GM19372 (cell line): ENCODE results near the gene VWA1.

Experiments used
- ATAC-seq: cut with Tn5 transposase; IDR thresholded peaks from one replicate; pipeline ENCODE4 v1.9.1; 2021; ENCODE audit warnings: mild to moderate bottlenecking, low read depth, moderate library complexity; ENCODE audit not compliant: unreplicated experiment

Gene VWA1, protein sequence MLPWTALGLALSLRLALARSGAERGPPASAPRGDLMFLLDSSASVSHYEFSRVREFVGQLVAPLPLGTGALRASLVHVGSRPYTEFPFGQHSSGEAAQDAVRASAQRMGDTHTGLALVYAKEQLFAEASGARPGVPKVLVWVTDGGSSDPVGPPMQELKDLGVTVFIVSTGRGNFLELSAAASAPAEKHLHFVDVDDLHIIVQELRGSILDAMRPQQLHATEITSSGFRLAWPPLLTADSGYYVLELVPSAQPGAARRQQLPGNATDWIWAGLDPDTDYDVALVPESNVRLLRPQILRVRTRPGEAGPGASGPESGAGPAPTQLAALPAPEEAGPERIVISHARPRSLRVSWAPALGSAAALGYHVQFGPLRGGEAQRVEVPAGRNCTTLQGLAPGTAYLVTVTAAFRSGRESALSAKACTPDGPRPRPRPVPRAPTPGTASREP

DNA sequence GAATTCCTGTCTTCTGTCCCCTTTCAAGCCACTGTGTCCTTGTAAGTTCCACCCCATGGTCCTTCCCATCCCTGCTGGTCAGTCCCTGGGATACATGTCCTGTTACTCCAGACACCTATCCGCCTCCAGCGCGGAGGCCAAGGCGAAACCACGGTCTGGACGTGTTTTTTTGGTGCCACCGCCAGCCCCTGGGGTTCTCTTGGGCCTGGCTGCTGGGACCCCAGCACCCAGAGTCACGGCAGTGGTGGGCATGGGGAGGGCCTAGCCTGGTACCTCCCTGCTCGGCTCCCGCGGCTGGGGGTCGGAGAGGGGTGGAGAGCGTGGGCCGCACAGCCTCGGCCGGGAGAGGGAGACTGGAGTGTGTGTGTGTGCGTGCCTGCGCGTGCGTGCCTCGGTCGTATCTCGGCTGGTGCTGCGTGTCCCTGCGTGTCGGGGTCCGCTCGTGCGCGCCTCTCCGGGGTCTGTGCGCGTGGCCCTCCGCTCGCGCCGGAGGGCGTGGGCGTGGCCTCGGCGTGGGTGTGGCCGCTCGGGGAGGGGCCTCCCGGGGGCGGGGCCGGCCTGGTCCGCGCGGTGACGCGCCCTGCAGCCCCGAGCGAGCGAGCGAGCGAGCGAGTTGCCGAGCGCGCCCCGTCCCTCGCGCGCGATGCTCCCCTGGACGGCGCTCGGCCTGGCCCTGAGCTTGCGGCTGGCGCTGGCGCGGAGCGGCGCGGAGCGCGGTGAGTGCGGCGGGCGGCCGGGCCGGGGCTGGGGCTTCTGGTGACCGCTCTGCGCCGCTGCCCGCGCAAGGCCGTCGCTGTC lies at the start of gene VWA1:
Gene VWA1, plus strand, starts transcription at position 585 of the 798 bp plus-strand sequence. Its CDS starts 59 bp downstream, at position 644.
- ATAC-seq: no peak

- ATAC-seq: no peak
Measured at GRCh38 chr1:1385931-1386330, 49.6 kb upstream of the VWA1 start.

DNA sequence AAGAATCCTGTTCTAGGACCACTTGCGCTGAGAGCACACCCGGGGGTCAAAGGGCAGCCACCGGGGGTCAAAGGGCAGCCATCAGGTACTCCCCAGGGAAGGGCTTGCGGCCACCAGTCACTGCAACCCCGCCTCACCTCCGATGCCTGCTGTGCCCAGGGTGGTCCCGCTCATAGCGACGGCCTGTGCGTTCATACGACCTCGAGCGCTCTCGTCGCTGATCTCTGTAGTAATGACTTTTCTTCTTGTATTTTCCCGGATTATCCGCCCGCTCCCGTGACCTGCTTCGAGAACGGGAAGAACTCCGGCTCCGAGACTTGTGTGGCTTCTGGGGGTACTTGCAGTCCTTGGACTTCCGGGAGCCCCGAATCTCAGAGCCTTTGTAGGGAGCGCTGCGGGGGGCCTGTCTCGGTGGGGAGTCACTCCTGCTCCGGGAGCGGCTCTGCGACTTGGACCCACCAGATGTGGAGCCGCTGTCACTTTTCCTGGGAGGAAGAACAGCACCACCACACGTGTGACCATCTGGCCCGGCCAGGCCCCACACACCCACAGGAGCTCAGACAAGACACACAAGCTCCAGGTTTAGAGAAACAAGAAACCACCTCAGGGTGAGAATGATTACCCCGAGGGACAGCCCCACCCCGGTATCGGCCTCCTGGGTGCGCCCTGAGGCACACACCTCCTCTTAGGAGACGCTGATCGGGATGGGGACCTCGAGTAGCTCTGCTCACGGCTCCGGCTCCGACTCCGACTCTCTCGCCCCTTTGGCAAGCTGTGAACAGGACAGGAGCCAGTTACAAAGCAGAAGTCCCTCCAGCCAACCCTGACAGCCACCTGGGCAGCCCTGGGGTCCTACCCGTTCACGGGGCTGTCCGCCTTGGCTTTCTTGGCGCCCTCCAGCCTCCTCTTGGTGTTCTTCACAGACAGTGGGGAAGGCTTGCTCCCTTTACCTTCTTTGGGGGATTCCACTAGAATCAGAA lies 48.1 kb upstream of the VWA1 start:
- no peak for ATAC-seq

DNA sequence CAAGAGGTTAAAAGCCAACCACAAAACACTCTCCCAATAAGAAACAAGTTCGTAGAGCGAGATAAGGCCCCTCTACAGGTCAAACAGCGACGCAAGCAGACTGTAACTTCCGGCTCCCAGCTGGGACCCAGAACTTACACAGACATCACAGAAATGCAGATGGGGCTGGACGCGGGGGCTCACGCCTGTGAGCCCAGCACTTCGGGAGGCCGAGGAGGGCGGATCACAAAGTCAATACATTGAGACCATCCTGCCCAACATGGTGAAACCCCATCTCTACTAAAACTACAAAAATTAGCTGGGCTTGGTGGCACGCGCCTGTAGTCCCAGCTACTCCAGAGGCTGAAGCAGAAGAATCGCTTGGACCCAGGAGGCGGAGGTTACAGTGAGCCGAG lies 47.4 kb upstream of the VWA1 start:
- ATAC-seq: no peak

DNA sequence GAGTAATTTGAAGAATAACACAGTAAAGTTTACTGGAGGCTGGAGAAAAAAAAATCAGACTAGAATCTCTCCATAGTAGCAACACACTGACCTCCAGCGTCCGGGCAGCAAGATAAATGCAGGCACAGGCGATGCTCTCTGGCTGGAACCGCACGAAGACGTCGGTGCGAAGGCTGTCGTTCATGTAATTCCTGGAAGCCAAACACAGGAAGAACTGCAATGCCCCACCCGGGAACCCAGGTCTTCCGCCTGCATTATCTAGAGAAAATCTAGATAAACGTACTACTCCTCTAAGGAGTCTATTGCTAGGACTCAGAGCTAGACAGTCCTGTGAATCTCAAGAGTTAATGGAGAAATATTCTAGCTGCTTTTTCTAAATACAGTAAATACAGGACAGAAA lies 44.8 kb upstream of the VWA1 start:
- ATAC-seq: no peak

DNA sequence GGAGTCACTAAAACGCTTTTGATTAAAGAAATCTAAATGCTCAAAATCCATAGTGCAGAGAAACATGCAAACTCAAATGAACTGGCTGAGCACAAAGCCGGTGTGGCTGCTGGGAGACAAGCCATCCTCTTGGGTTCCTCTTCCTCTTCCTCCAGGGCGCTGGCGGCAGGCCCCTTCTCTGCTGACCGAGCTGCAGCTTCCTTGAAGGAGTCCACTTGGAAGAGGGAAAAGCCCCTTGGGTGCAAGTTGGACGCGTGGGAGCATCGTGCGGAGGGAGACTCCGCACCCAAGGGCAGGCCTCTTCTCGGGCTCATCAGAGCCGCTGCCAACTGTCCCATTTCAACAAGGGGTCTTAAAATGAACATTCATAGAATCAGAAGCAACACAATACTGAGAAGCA lies 44.3 kb upstream of the VWA1 start:
- ATAC-seq: no peak

DNA sequence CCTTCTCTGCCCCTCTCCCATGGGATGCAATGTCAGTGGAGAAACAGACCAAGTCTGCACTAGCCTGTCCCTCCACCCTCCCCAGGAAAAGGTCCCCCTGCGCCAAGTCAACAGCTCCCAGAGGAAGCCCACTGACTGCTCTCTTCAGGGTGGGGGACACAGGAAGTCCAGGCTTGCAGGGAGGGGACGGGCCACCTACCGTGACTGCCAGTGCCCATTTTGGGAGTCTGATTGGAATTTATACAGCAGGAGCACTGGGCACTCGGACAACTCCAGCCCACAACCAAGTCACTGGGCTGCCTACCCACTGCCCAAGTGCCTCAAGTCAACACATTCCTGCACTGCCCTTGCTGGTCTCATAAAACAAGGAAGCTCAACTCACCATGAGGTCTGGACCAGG lies 42.5 kb upstream of the VWA1 start:
- no peak for ATAC-seq

DNA sequence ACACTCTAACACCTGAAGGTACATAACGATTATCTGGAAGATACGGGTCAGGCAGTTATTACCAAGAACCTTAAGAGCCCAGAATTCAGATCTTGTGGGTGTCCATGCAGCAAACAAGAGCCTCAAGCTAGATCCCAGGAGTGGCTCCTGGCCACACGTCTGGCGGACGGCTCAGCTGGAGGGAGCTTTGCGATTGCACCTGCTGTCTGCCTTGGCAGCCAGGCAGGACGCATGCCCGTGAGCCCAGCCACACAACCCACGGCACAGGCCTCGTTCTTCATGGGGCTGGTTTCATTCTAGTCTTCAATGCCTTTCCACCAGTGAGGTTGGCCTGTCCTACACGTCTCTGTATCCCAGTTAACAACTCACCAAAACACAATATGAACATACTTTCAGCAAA lies 42.1 kb upstream of the VWA1 start:
- no peak for ATAC-seq

DNA sequence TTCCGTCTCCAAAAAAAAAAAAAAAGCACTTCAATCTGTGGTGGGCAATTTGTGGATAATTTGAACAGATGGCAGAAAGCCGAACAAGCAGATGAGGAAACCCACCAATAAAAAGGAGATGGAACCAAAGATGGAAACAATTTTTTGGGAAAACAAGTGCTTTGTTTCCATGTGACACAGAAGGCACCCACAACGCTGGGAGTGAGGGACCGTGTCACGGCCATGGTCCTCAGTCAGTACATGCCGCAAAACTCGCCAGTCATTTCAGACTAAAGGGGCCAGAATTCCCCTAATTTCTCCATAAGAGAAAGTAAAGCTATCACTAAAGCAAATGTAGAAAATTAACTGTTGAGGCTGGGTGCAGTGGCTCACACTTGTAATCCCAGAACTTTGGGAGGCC lies 41.4 kb upstream of the VWA1 start:
- no peak for ATAC-seq

GRCh38 chr1:1395166-1395565 lies 40.3 kb upstream of the VWA1 start:
- no peak for ATAC-seq

- ATAC-seq: no peak
Measured at GRCh38 chr1:1397839-1398523, 37.5 kb upstream of the VWA1 start.

DNA sequence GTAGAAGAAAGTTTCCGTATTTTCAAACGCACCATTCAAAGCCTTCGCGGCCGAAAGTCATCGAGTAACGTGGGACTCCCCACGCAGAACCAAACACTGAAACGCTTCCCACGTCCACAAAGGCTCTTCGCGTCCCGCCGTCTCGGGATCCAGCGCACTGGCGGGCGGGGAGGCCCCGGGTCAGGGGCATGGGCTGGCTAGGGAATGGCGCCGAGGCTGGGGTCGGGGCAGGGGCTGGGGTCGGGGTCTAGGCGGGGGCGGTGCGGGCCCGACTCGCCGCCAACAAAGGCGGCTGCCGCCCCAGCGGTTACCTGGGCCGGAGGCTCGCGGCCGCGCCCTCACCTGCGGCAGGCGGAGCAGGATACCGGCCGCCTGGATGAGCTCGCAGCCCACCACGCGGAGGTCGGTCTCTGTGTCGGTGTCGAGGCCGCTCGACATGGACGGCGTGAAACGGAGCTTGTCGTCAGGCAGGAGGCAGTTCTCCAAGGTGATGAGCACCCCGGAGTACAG lies 36.8 kb upstream of the VWA1 start:
- ATAC-seq: peak; percentile 9

DNA sequence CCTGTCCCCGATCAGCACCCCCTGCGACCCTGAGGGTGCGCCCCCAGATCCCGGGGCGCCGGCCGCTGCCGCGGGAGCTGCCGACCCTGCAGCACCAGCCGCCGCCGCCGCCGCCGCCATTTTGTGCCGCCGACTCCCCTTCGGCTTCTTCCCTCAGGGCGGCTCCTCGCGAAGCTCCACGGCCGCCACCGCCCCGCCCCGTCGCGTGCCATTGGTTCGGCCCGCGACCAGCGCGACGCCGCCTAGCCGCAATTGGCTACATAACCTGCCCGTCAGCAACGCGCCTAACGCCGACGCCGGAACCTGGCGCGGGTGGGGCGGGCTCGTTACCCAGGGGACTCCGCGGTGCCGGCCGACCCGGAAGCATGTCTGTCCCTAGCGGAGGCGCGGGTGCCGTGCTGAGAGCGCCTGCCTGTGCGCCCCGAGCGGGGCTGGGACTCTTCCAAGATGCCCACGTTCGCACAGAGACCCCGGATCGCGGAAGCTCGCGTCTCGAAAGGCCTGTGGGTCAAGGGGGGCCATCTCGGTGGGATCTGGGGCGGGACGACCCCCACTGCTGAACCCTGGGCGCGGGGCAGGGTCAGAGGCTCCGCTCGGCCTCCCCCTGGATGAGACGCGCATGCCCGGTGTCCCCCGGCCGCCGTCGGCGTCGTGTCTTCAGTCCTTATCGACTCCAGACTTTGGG lies 36.2 kb upstream of the VWA1 start, which contains the start of gene CCNL2:
Gene CCNL2, minus strand, starts transcription at position 149 of the 685 bp plus-strand sequence. Its CDS starts 29 bp downstream, at position 120.
- peak; percentile 94 for ATAC-seq

GRCh38 chr1:1399872-1400575 lies 35.5 kb upstream of the VWA1 start:
- peak; percentile 6 for ATAC-seq

GRCh38 chr1:1400576-1401456 lies 34.7 kb upstream of the VWA1 start:
- no peak for ATAC-seq

DNA sequence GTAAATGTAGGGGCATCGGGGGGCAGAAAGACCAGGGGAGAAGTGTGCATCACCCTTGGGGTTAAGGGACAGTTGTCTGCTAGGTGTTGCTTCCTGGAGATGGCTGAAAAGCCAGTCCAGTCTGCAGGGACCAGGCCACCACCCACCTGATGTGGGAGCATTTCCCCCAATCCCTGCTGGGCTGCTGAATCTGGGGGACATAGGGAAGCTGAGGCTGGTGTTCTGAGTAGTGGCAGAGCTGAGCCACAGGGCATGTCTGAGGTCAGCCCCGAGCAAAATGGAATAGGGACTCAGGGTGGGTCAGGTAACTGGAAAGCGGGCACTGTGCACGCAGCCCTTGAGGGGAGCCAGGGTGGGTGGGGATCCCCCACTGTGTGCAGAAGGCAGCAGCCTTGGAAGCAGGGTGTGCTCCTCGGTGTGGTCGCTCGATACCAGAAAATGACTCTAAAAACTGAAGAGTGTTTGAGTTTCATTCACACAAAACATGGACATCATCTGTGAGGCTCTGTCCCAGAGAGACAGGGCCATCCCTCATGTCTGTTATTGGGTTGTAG lies 34.0 kb upstream of the VWA1 start:
- ATAC-seq: no peak
